Measurements from ENCODE around the gene TMUB2.

- no peak for TF ChIP-seq EZH2 (IDR thresholded peaks at IDR 0.05; ENCODE audit: insufficient read depth, poor library complexity, severe bottlenecking)
- no peak for TF ChIP-seq EZH2phosphoT487 (IDR thresholded peaks at IDR 0.05; ENCODE audit: insufficient read depth, low read depth)
Observed at GRCh38 chr17:44212507-44213402, 26.0 kb downstream of the TMUB2 start.
